Measurements from ENCODE around the gene BORCS8.

BORCS8 gene

GRCh38 chr19:19214892-19215291, 22.9 kb upstream of the BORCS8 start:
- FAIRE-seq = no peak
- peak; percentile 66 for DNase-seq (ENCODE audit: insufficient read length, low spot score)

DNA sequence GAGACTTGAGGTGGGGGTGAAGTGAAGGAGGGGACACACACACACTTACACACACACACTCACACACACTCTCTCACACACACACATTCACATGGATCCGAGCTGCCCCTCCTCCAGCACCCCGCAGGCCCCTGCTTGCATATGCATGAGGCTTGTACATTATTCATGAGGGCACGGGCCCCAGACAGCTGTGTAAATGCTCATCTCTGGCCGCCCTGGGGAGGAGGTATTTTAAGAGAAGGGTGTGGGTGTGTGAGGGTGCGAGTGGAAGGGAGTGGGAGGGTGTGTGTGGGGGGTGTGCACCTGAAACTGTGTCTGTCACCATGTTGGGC, 22.2 kb upstream of the BORCS8 start:
- no peak for FAIRE-seq
- no peak for DNase-seq (ENCODE audit: insufficient read length, low spot score)

GRCh38 chr19:19213426-19214158, 21.6 kb upstream of the BORCS8 start:
- FAIRE-seq = peak; percentile 13

GRCh38 chr19:19212916-19213315, 21.0 kb upstream of the BORCS8 start:
- DNase-seq (ENCODE audit: insufficient read length, low spot score) = no peak
- FAIRE-seq = no peak

More at GRCh38 chr19:19213426-19214158, 21.6 kb upstream of the BORCS8 start:
- DNase-seq (ENCODE audit: insufficient read length, low spot score) = no peak

DNA sequence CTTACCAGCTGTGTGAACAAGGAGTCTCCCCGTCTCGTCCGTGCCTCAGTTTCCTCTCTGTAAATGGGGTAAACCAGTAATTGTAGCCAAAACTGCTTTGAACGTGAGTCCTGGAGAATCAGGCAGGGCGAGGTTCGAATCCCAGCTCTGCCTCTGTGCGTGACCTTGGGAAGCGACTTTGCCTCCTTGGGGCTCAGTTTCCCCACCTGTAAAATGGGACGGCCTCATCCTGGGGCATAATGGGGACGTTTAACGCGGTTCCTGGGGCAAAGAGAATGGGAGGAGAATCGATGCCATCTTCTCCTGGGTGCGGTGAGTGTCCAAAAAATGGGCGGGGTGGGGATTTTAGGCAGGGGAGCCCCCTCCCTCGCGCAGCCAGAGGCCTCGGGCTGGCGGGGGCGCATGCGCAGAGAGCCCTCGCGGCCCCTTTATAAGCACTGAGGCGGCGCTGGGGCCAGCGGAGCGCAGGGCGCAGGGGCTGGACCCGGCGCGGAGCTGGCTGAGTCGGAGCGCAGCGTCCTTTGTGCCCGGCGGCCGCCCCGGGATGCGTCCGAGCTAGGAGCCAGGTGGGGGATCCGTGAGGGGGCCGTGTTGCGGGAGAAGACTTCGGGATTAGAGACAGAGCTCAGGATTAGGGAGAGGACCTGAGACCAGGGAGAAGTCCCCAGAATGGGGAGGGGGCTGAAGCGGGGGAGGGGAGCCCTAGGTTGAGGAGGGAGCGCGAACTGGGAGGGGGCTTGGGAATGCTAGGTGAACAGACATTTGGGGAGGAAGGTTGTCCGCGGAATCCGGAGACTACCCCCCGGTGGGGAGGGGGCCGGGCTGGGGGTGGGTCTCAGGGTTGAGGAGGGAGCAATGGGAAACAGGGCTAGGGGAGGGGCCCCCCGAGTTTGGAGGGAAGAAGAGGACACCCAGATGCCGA, 19.8 kb upstream of the BORCS8 start, which contains the start of gene NCAN:
Gene NCAN, plus strand, starts transcription at position 460 of the 922 bp plus-strand sequence. CDS start 4,996 bp downstream, outside the sequence.
- FAIRE-seq (no peak), DNase-seq (ENCODE audit: insufficient read length, low spot score) (no peak)

DNA sequence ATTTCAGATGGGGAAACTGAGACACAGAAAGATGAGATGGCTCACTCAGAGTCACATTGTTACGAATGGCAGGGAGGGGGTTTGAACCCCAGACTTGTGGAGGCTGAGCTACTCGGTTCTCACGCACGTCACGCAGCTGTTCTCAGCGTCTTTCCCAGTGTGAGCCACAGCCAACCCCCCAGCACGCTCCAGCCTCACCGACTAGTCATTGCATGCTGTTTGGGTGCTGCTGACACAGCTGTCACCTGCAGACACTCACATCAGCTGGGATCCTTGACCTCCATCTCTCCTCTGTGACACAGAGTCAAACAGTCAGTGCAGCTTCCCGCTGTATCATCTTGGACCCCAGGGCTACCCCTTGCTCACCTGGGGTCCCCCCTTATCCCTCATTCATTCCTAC, 17.4 kb upstream of the BORCS8 start:
- DNase-seq (ENCODE audit: insufficient read length, low spot score) = no peak
- FAIRE-seq = no peak

DNA sequence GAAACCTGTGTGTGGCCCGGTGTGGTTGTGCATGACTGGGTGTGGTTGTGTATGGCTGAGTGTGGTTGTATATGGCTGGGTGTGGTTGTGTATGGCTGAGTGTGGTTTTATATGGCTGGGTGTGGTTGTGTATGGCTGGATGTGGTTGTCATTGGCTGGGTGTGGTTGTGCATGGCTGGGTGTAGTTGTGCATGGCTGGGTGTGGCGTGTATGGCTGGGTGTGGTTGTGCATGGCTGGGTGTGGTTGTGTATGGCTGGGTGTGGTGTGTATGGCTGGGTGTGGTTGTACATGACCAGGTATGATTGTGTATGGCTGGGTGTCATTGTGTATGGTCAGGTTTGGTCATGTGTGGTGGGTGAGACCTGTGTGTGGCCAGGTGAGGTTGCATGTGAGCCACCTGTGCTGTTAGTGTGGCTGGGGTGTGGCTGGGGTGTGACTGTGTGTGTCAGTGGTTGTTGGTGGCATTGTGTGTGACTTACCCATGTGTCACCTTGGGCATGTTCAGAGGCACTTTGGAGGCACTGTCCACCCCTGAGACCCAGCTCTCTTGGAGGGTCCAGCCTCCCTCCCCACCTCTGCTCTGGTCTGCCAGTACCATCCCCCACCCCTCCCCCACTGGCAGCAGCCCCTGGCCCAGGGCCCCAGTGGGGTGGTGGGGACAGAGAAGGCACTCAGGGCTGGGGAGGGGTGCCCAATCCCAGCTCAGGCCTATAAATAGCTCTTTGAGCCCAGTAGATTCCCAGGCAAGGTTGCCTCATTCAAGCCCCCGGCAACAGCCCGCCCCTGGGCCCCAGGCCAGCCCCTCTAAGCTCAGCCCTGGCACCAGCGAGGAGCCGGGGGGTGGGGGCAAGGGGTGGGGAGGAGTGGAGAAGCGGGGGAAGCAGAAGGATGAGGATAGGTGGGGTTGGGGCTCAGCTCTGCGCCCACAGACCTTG, 16.0 kb upstream of the BORCS8 start:
- DNase-seq (ENCODE audit: insufficient read length, low spot score) = no peak
- FAIRE-seq = peak; percentile 95

DNA sequence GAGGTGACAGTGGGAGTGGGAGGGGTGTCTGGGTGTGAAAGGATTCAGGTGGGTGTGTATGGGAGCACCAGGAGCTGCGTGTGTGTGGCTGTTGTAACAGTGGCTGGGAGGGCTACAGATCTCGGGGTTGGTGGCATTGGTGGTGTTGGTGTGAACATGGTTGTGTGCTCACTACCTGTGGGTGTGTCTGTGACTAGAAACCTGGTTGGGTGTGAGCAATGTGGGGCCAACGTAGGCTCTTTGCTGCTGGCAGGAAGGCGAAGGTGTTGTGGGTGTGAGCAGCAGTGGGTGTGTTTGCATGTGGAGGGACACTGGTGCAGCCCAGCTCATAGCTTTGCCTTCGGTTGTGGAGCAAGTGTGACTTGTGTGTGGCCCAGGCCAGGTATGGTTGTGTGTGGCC, 15.0 kb upstream of the BORCS8 start:
- DNase-seq (ENCODE audit: insufficient read length, low spot score) (no peak), FAIRE-seq (no peak)

DNA sequence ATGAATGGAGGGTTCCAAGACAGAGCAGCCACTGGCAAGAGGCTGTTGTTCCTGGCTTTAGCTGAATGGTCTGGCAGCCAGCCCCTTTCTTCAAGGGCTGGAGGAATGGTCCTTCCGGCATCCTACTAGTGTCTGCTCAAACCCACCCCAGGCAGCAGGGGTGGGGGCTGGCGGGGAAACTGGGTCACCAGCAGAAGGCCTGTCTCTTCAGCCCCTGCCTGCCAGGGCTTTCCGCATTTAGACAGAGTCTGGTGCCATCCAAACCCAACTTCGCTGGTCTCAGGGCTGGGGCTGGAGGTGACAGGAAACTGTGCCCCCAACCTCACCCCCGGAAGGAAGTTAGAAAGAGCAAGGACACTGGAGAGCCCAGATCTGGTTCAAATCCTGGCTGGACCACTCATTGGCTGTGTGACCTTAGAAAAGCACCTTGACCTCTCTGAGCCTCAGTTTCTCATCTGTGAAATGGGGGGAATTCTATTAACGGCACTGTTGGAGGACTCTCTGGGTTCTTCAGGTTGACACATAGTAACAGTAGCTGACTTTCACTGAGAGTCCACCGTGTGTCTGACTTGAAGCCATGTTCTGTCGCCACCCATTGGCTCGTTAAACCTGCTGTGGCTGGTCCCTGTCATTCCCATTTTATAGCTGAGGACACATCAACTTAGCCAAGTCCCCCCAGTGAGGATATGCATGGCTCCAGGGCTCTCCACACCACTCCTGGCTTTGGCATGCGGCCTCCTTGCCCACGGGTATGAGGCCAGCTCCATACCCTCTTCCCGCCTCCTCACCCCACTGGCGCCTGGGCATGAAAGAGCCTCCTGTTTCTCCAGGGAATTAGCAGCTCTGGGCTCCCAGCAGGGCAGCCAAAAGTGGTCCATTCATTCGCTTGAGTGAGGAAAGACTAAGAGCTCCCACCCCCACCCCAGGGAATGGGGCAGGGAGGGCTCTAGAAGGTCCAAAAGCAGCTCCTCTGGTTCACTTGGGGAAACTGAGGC, 13.8 kb upstream of the BORCS8 start:
- DNase-seq (ENCODE audit: insufficient read length, low spot score) = no peak
- no peak for FAIRE-seq

DNA sequence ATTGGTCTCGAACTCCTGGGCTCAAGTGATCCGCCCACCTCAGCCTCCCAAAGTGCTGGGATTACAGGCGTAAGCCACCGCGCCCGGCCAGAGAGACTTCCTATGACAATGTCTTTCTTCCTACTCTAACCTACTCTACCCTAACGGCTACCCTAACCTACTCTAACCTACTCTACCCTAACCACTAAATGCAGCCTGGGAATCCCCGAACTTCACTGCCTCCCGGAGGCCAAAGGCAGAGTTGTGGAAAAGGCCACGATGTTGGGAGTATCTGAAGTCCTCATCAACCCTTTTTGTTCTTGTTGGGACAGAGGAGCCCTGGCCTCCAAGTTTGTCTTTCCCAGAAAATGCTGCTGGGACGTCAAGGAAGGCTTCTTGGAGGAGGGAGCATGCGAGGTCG, 12.2 kb upstream of the BORCS8 start:
- no peak for FAIRE-seq
- no peak for DNase-seq (ENCODE audit: insufficient read length, low spot score)

GRCh38 chr19:19203012-19203856, 11.3 kb upstream of the BORCS8 start, which contains the start of gene NR2C2AP:
Gene NR2C2AP (minus strand): TSS chr19:19203414. CDS start chr19:19203060, 354 bp downstream.
- peak; percentile 97 for DNase-seq (ENCODE audit: insufficient read length, low spot score)
- FAIRE-seq = no peak

- no peak for FAIRE-seq
- no peak for DNase-seq (ENCODE audit: insufficient read length, low spot score)
These were observed 10.7 kb upstream of the BORCS8 start for GRCh38 chr19:19202707-19203011.

DNA sequence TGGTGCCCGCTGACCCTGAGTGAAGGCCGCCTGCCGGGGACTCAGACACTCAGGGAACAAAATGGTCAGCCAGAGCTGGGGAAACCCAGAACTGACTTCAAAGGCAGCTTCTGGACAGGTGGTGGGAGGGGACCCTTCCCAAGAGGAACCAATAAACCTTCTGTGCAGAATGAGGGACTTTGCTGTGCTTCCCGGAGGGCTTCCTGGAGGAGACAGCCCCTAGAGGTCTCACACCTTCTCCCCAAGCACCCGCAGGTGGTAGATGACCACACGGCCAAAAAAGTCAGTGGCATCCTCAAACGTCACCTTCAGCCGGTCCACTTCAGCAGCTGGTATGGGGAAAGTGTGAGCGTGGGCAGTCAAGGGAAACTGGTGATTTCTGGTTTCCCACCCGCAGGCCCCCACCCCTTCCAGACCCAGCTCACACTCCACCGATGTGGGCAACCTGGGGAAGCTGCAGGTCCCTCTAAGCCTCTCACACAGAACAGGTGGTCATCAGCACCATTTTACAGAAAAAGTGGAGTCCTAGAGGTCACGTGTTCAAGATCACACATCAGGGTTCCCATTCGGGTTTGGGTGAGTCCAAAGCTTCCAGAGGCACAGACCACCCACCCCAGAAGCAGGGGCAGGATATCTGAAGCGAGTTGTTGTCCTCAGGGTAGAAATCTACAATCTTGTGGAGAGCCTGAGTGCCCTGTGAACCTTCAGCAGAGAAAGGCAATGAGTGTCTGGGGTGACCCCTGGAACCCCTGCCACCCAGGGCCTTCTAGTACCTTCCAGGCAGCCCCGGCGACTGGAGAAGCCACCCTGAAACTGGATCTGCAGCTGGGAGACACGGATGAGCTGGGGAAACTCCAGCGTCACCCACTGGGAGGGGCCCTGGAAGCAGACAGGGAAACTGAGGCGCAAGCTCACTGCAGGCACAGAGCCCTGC, 10.0 kb upstream of the BORCS8 start:
- FAIRE-seq = peak; percentile 31
- DNase-seq (ENCODE audit: insufficient read length, low spot score) = no peak

DNA sequence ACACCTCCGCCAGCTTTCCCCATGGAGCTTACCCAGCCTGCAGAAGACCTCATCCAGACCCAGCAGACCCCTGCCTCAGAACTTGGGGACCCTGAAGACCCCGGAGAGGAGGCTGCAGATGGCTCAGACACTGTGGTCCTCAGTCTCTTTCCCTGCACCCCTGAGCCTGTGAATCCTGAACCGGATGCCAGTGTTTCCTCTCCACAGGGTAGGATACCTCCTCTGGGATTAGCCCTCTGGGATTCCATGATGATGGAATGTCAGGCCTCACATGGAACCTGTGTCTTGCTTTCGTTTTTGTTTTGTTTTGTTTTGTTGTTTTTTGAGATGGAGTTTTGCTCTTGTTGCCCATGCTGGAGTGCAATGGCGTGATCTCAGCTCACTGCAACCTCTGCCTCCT, 2.0 kb upstream of the BORCS8 start:
- DNase-seq (ENCODE audit: insufficient read length, low spot score) (no peak), FAIRE-seq (no peak)

DNA sequence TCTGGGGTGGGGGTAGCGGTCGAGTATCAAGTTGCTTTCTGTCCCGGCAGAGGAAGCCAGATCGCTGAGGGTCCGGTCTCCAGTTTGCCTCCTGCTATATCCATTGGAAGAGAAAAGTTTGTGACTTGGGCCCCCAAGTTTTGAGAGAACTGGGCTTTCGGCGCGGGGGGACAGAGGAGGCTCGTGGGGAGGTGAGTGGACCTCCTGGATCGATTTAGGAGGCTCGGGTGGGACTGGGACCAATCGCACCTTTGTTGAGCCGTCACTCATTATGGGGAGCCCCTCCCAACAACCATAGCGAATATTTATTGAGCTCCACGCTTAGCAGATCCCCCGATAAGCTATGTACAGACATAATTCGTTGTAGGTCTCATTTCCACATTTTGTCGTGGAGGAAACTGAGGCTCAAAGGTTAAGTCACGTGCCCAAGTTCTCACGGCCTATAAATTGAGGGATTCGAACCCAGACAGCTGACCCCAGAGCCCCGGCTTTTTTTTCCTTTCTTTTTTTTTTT, 1.0 kb upstream of the BORCS8 start:
- DNase-seq (ENCODE audit: insufficient read length, low spot score) = no peak
- no peak for FAIRE-seq

GRCh38 chr19:19191768-19192077, 229 bp downstream of the BORCS8 start:
- FAIRE-seq (no peak), DNase-seq (ENCODE audit: insufficient read length, low spot score) (no peak)

DNA sequence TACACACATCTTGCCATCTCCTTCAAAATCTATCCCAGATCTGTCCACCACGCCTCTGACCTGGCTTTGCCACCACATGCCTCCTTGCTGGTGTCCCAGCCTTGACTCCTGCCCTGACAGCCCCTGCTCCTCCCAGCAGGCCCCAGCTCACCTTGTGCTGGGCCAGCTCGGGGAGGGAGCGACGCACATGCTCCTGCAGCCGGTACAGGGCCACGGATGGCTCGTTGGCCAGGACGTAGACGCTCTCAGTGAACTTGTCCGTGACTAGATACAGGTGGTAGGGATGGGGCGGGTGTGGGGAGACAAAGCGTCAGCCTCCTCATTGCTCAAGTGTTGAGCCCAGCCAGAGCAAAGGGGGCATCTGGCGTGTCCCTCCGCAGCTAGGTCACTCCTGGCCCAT, 5.2 kb downstream of the BORCS8 start:
- DNase-seq (ENCODE audit: insufficient read length, low spot score) (no peak), FAIRE-seq (peak; percentile 46)
